Breast epithelium (tissue), 3 donors: ENCODE results near the gene ELF4.

ENCODE experiments used
- CTCF ChIP-seq, 3 donors: fragments of 450-650 bp; IDR thresholded peaks; one replicate each; pipeline ENCODE4 v1.5.1; 2016 to 2017; ENCODE audit warnings: antibody characterized with exemption in 3 of 3, mild to moderate bottlenecking in 3 of 3, moderate library complexity in 3 of 3
- POLR2A ChIP-seq: fragments of 450-650 bp; IDR thresholded peaks from one replicate; pipeline ENCODE4 v1.6.1; 2016; ENCODE audit warnings: antibody characterized with exemption, mild to moderate bottlenecking, moderate library complexity

- no peak for TF ChIP-seq POLR2A
- TF ChIP-seq CTCF (IDR thresholded peaks at IDR 0.05), result no peak
Measured at GRCh38 chrX:130085551-130086446, 24.5 kb downstream of the ELF4 start.
